Activated T-cell treated with anti-CD3 and anti-CD28 coated beads for 24 hours (primary cell): ENCODE results near the gene GLIS2.
A peak's percentile ranks its signal among the peaks of the same experiment; 100 is the strongest.

ENCODE experiments used
- DNase-seq: peaks from one replicate; pipeline ENCODE4 v3.0.0-alpha.2; 2020; ENCODE audit warnings: low read depth

GLIS2 gene

DNA sequence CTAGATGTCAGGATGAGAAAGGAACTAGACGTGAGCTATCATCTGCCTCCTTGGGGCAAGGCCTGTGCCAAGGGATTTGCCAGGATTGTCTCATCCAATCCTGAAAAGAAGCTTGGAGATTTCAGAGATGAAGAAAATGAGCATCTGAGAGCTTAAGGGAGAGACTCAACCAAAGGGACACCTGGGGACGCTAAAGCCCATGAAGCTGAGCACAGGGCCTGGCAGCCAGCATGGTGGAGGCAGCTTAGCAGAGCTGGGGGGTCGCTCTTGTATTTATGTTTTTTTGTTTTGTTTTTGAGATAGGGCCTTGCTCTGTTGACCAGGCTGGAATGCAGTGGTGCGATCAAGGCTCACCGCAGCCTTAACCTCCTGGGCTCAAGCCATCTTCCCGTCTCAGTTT, 18.4 kb upstream of the GLIS2 start:
- no peak for DNase-seq

DNA sequence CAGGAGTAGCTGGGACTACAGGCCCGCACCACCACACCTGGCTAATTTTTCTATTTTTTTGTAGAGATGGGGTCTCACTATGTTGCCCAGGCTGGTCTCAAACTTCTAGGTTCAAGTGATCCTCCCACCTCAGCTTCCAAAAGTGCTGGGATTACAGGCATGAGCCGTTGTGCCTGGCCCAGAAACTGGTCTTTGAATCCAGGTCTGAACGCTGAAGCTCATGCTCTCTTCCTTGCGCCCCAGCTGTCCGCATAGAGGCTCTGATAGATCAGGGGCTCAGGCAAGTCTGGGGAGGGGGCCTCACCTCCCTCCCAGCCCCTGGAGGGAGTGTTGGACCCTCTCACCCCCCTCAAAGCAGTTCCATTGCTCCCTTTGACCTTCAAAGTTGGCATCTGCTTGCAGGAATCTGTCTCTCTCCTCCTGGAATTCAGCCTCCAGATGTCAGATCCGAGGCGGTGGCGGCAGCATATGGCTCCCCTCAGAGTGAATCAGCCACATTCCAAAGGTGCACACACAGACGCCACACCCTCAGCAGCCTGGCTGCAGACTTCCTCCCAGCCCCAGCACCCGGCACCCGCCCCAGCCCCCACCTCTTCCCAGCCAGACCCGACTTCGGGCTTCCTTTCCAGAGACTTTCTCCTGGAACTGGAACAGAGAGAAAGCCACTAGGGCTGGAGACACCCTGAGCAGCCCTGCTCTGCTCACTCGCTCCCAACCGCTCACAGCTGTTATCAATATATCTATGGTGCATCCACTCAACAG, 16.9 kb upstream of the GLIS2 start:
- no peak for DNase-seq

- DNase-seq = no peak
These were observed 14.7 kb upstream of the GLIS2 start for GRCh38 chr16:4301177-4301576.

- no peak for DNase-seq
These were observed 13.9 kb upstream of the GLIS2 start for GRCh38 chr16:4301968-4302367.

- DNase-seq = no peak
These were observed 11.9 kb upstream of the GLIS2 start for GRCh38 chr16:4303973-4304372.

- no peak for DNase-seq
These were observed 9.2 kb upstream of the GLIS2 start for GRCh38 chr16:4306470-4307214.

DNA sequence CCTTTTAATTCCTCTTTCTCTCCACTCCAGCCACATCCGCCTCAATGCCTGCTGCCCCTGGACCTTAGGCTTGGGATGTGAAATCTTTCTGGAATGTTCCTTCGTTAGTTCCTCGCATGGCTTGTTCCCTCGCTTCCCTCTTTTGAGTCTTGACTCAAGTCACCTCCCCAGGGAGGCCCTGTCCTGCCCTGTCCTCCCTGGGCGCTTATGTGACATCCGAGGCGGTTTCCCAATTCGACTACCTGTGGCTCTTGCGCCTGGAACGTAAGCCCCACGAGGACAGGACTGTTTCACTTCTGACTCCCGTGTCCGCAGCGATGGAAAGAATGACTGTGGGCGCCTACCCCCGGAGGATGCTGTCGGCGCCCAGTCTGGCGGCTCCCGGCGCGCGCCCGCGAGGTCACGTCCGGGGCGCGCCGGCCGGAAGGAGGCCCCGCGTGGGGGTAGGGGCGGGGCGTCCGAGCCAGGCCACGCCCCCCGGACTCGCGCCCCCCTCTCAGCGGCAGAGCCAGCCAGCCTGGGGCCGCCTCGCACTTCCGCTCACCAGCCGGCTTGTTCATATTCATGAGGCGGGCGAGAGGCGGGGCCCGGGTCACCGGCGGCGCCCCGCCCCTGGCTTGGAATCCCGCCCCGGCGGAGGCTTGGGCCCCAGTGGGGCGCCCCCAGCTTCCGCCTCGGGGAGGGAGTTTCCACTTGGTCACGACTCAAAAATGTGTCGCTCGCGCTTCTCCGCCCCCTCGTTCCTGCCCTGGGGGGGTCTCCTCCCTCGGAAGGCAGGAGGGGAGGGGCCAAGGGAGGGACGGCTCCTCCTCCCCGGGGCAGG, 8.4 kb upstream of the GLIS2 start:
- DNase-seq = peak; percentile 92

DNA sequence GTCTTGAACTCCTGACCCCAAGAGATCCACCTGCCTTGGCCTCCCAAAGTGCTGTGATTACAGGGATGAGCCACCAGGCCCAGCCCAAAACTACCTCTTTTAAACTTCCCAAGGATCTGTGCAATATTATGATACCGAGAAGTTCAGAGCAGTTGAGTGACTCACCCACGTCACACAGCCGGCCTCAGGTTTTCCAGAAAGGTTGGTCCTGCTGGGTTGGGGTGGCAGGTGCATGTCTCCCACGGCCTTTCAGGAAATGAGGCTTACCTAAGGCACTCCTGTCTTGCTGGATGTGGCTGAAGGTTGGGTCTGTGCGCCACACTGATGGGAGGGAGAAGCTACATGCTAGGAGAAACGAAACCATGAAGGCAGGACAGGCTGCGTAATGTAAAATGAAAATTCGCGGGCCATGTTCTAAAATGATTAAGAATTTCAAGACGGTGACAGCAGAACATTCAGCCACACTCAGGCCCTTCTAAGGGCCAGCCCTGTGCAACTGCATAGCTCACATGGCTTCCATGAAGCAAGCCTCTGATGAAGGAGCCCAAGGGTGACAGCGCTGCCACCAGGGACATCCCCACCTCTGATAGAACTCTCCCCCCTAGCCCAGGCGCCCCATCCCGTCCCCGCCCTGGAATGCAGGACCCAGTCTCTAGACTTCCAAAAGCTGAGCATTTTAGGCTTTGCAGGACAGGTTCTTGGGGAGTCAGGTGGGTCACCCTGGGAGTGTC, 6.6 kb upstream of the GLIS2 start:
- DNase-seq = no peak

- peak; percentile 29 for DNase-seq
These were observed 6.0 kb upstream of the GLIS2 start for GRCh38 chr16:4309833-4310266.

- no peak for DNase-seq
These were observed 2.0 kb upstream of the GLIS2 start for GRCh38 chr16:4313563-4314531.

DNA sequence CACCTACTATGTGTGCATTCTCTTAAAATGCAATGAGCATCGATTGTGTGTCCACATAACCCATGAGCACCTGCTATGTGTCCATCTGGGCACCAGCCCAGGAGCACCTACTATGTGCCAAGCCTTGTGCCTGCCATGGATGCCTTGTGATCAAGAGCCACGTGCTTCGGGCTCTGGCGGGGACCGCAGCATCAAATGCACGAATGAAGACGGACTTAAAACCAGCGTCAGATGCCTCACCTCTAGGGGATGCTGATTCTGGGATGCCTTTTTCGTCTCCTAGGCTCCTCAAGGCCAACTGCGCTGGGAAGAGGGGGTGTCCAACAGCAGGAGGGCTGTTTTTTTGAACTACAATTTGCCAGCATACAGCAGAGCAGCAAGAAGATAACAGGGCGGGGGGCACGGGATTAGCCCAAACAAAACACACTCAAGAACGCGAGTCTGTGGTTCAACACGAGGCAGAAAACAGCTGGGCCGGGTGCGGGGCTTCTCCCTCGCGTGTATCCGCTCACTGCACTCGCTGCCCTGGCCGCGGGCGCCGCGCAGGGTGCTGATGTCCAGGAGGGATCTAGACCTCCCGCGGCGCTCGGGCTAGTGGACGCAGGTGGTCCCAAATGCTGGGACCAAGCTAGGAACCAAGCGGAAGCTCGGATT, 1.2 kb upstream of the GLIS2 start:
- no peak for DNase-seq

DNA sequence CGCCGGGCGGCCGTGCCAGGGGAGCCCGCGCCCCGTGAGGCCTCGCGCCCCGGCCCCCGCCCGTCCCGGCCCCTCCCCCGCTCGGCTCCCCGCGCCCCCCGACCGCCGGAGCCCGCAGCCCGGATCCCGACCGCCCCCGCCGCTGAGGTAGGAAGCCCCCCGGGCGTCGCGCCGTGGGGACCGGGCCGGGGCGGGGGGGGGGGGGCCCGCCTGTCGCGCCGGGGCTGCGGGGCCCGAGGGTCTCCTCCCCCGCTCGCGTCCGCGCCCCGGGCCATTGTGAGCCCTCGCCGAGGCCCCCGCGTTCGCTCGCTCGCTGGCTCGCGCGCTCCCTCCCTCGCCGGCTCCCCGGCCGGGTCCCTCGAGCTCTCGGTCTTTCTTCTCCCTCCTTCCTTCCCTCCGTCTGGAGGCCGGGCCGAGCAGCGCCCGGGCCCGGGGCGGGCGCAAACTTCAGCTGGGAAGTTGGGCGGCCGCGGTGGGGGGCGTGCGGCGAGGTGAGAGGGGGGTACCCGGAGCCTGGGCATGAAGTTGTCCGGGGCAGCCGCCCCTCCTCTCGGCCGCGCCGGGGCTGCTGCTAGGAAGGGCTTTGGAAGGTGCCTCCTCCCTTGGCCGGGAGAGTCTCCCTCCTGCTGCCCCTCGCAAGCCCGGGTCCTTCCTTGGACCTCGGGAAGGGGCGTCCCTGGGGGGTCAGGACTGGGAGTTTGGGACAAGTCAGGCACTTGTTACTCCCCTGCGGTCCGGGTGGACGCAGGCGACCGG, 419 bp downstream of the GLIS2 start:
- no peak for DNase-seq

GRCh38 chr16:4316864-4317531, 1.1 kb downstream of the GLIS2 start:
- DNase-seq = no peak

DNA sequence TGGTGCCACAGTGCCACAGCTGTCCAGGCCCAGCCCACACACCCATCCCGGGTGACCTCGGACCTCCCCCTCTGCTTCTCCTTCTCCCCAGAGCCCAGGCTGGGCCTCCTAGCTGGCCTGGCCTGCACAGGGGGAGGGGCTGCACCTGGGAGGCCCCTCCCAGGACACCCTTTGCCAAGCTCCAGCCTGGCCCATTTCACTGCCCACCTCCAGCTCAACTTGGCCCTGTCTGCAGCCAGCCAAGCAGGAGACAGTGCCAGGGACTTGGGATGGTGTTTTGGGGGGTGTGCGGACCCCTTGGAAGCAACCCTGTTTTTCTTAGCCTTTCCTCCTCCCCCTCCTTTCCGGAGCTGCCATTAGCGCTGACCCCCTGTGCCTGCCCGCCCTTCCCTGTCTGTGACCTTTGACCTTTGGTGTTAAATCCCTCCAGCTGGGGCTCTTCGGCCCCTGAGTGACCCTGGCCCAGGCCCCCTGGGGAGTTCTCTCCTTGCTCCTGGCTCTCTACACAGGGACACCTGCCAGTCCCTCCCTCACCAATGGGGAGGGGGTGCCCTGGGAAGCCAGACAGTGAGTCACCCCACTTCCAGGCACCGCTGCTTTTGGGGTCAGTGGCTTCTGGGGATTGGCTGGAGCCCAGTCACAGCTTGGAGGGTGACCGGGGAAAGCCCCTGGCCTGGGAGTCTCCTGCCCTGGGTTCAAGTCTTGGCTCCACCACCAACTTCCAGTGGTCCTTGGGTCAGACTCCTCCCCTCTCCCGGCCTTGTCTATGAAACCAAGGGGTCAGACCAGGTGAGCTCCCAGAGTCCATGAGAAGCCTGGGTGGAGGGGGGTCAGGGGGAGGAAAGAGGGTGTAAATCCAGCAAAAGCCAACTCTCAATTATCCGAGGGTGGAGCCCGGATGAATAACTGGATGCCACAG, 1.9 kb downstream of the GLIS2 start:
- no peak for DNase-seq

- DNase-seq = no peak
These were observed 2.6 kb downstream of the GLIS2 start for GRCh38 chr16:4318451-4318910.

GRCh38 chr16:4318967-4319366, 3.1 kb downstream of the GLIS2 start:
- DNase-seq = no peak
